Left ventricle myocardium inferior (tissue), 1 donor: Measurements from ENCODE around the gene NOD1. TPM values are rescaled to one million over a fixed set of nuclear protein-coding genes. Genes with fewer than 3 reads are reported as not detected.
A peak's percentile ranks its signal among the peaks of the same experiment; 100 is the strongest.

Experiments
- DNase-seq: peaks from one replicate; pipeline ENCODE4 v3.0.0-alpha.2; 2020
- H3K27ac ChIP-seq: fragments of 200-600 bp; replicated peaks from 2 replicates; pipeline ENCODE4 v1.8.0; 2021
- H3K27me3 ChIP-seq: fragments of 200-600 bp; 2 replicates; pipeline ENCODE4 v1.8.0; 2021; ENCODE audit warnings: low read depth
- H3K36me3 ChIP-seq: fragments of 200-600 bp; 2 replicates; pipeline ENCODE4 v1.8.0; 2021
- H3K4me1 ChIP-seq: fragments of 200-600 bp; 2 replicates; pipeline ENCODE4 v1.8.0; 2021
- H3K4me3 ChIP-seq: fragments of 200-600 bp; 2 replicates; pipeline ENCODE4 v1.8.0; 2021; ENCODE audit warnings: mild to moderate bottlenecking, moderate library complexity
- H3K9me3 ChIP-seq: fragments of 200-600 bp; replicated peaks from 2 replicates; pipeline ENCODE4 v1.8.0; 2021
- intact Hi-C: fragments of 100-400 bp; cut with micrococcal nuclease; formaldehyde crosslinking; loops from one replicate; pipeline ENCODE4 v1.11.0; 2022
- total RNA-seq: library from RNA; stranded (reverse); fragmentation: NEBNext Ultra II Directional; extraction: Animal tissue kit (Norgen Biotek cat#: 25700); gene quantifications from one replicate; pipeline ENCODE4 v1.2.1, GENCODE V29; 2021
- TF ChIP-seq, protein P1 (sequence below): fragments of 200-600 bp; IDR thresholded peaks from 2 replicates; pipeline ENCODE4 v1.8.0; 2021; ENCODE audit warnings: antibody characterized with exemption, mild to moderate bottlenecking, borderline replicate concordance
- donor health status: DM: no; HTN: yes; CAD: no; lungs with severe emphysema.

The NOD1 gene
- total RNA-seq, 1 donor from 2014 or later: 7.0 TPM

GRCh38 chr7:30463405-30464145 lies 15.0 kb downstream of the NOD1 start:
- H3K9me3 ChIP-seq: no peaks in the 10 kb centered on the region
- H3K36me3 ChIP-seq: peaks cover 9% of the 10 kb centered on the region
- TF ChIP-seq, protein P1, sequence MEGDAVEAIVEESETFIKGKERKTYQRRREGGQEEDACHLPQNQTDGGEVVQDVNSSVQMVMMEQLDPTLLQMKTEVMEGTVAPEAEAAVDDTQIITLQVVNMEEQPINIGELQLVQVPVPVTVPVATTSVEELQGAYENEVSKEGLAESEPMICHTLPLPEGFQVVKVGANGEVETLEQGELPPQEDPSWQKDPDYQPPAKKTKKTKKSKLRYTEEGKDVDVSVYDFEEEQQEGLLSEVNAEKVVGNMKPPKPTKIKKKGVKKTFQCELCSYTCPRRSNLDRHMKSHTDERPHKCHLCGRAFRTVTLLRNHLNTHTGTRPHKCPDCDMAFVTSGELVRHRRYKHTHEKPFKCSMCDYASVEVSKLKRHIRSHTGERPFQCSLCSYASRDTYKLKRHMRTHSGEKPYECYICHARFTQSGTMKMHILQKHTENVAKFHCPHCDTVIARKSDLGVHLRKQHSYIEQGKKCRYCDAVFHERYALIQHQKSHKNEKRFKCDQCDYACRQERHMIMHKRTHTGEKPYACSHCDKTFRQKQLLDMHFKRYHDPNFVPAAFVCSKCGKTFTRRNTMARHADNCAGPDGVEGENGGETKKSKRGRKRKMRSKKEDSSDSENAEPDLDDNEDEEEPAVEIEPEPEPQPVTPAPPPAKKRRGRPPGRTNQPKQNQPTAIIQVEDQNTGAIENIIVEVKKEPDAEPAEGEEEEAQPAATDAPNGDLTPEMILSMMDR: no peak
- no peak overlapping the region for H3K4me3 ChIP-seq
- H3K27ac ChIP-seq: peak overlapping the region; percentile 62
- H3K27me3 ChIP-seq: no peaks in the 10 kb centered on the region
- H3K4me1 ChIP-seq: peaks cover 87% of the 10 kb centered on the region
- DNase-seq: no peak
- intact Hi-C loops: no loop called here

GRCh38 chr7:30462179-30462578 lies 16.4 kb downstream of the NOD1 start:
- no peak overlapping the region for H3K27ac ChIP-seq
- H3K27me3 ChIP-seq: no peaks in the 10 kb centered on the region
- TF ChIP-seq, protein P1: no peak
- H3K36me3 ChIP-seq: peaks cover 20% of the 10 kb centered on the region
- no peaks in the 10 kb centered on the region for H3K9me3 ChIP-seq
- intact Hi-C loops: no loop called here
- no peak for DNase-seq
- no peak overlapping the region for H3K4me3 ChIP-seq
- H3K4me1 ChIP-seq: peaks cover 86% of the 10 kb centered on the region

- Histone ChIP-seq H3K9me3 (no peaks in the 10 kb centered on the region), H3K27me3 (no peaks in the 10 kb centered on the region), H3K4me3 (no peak overlapping the region), H3K4me1 (peaks cover 66% of the 10 kb centered on the region), H3K36me3 (peaks cover 39% of the 10 kb centered on the region), H3K27ac (peak overlapping the region; percentile 27)
- TF ChIP-seq, protein P1: no peak
- intact Hi-C loops: no loop called here
- DNase-seq: no peak
Observed at GRCh38 chr7:30460246-30460633, 18.3 kb downstream of the NOD1 start.

DNA sequence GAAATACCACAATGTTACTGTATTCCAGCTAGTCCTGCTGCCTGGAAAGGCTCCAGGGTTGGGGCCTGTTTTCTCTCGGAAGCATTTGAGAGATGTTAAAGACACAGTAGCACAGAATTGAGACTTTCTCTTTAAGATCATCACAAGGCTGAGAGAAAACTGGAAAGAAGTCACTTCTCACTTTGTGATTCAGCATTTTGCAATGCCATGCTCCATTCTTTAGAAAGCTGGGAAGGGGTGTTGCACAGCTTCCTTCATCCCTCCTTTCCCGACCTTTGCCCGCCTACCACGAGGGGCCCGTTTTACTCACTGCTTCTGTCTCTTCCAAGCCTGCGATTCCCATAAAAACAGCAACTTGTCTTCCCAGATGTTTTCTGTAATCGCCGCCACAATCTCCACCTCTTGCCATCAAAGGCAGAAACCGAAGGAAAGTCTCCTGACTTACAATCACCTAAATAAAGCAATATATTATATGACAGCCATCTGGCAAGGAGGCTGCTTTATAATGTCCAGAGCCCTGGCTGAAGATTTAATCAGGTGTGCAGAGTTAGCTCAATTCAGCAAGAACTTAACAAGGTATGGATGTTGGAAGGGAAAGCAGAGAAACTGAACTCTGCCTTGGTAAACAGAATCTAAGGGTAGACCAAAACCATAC lies 18.9 kb downstream of the NOD1 start:
- Histone ChIP-seq H3K36me3 (peaks cover 44% of the 10 kb centered on the region), H3K27ac (peak overlapping the region; percentile 27), H3K4me3 (no peak overlapping the region), H3K27me3 (no peaks in the 10 kb centered on the region), H3K9me3 (no peaks in the 10 kb centered on the region), H3K4me1 (peaks cover 61% of the 10 kb centered on the region)
- no peak for DNase-seq
- TF ChIP-seq, protein P1: no peak
- intact Hi-C loops: no loop called here

GRCh38 chr7:30458311-30458710 lies 20.3 kb downstream of the NOD1 start:
- H3K9me3 ChIP-seq: no peaks in the 10 kb centered on the region
- TF ChIP-seq, protein P1: no peak
- no peak overlapping the region for H3K4me3 ChIP-seq
- H3K27ac ChIP-seq: no peak overlapping the region
- intact Hi-C loops: no loop called here
- peaks cover 60% of the 10 kb centered on the region for H3K4me1 ChIP-seq
- H3K27me3 ChIP-seq: no peaks in the 10 kb centered on the region
- H3K36me3 ChIP-seq: peaks cover 58% of the 10 kb centered on the region
- no peak for DNase-seq
